HL-60 (cell line): Measurements from ENCODE around the gene FARS2.

Experiments
- CTCF ChIP-seq: IDR thresholded peaks from one replicate; pipeline ENCODE4 v1.5.1; 2011; ENCODE audit warnings: low read length, control low read depth, inconsistent platforms; ENCODE audit not compliant: insufficient read depth
- GABPA ChIP-seq: IDR thresholded peaks from 2 replicates; pipeline ENCODE4 v1.6.1; 2012; ENCODE audit warnings: low read depth
- POLR2AphosphoS5 ChIP-seq: IDR thresholded peaks from 2 replicates; pipeline ENCODE4 v1.6.1; 2012; ENCODE audit warnings: low read depth
- REST ChIP-seq: IDR thresholded peaks from 2 replicates; pipeline ENCODE4 v1.6.1; 2012; ENCODE audit warnings: low read depth; ENCODE audit not compliant: insufficient replicate concordance

GRCh38 chr6:5537132-5537531 lies 275.8 kb downstream of the FARS2 start:
- TF ChIP-seq CTCF (no peak), GABPA (no peak), REST (no peak), POLR2AphosphoS5 (no peak)
